Uterus (tissue), 2 donors: ENCODE results near the gene TIMM44.

Experiments used
- POLR2A ChIP-seq, 2 donors: fragments of 450-650 bp; IDR thresholded peaks; one replicate each; pipeline ENCODE4 v1.6.1; 2016; ENCODE audit warnings: antibody characterized with exemption in 2 of 2, mild to moderate bottlenecking in 1 of 2, moderate library complexity in 1 of 2
- TF ChIP-seq, protein P1 (sequence below), 4 experiments: fragments of 200-600 bp in 2 of 4; fragments of 450-650 bp in 2 of 4; sonication (generic) in 2 of 4; IDR thresholded peaks; one replicate each; pipeline ENCODE4 v1.5.1; 2016 to 2019; ENCODE audit warnings: antibody characterized with exemption in 4 of 4, mild to moderate bottlenecking in 2 of 4, moderate library complexity in 1 of 4

DNA sequence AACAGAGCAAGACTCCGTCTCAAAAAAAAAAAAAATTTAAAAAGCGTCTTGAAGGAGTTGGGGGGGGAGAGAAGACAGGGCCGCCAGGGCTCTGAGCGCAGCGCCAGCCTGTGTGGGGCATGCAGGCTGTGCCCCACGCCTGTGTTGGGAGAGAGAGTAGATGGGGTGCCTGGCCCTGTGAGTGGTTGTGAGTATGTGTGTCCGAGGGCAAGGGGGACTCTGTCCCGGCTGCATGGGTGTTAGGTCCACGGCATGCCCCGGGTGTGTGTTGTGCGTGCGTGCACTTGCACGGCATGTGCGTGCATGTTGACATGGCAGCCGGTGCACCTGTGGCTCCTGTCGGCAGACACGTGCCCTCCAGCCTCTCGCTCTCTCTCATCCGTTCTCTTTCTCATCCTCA, 36.3 kb downstream of the TIMM44 start:
- TF ChIP-seq, protein P1, sequence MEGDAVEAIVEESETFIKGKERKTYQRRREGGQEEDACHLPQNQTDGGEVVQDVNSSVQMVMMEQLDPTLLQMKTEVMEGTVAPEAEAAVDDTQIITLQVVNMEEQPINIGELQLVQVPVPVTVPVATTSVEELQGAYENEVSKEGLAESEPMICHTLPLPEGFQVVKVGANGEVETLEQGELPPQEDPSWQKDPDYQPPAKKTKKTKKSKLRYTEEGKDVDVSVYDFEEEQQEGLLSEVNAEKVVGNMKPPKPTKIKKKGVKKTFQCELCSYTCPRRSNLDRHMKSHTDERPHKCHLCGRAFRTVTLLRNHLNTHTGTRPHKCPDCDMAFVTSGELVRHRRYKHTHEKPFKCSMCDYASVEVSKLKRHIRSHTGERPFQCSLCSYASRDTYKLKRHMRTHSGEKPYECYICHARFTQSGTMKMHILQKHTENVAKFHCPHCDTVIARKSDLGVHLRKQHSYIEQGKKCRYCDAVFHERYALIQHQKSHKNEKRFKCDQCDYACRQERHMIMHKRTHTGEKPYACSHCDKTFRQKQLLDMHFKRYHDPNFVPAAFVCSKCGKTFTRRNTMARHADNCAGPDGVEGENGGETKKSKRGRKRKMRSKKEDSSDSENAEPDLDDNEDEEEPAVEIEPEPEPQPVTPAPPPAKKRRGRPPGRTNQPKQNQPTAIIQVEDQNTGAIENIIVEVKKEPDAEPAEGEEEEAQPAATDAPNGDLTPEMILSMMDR (IDR thresholded peaks at IDR 0.05), result no peak
- no peak for TF ChIP-seq POLR2A (IDR thresholded peaks at IDR 0.05)
